Neural progenitor cell (in vitro differentiated cells): ENCODE results near the gene ATAD2B. TPM values are rescaled to one million over a fixed set of nuclear protein-coding genes. Genes with fewer than 3 reads are reported as not detected.

Experiments
- DNase-seq: peaks from one replicate; pipeline ENCODE4 v3.0.0-alpha.2; 2016; ENCODE audit warnings: low spot score
- H2AFZ ChIP-seq: fragments of 200-600 bp; sonication (generic); replicated peaks from 2 replicates; pipeline ENCODE4 v1.6.1; 2016; ENCODE audit warnings: antibody characterized with exemption
- H3F3A ChIP-seq: fragments of 200-600 bp; sonication (generic); 2 replicates; pipeline ENCODE4 v1.6.1; 2016; ENCODE audit warnings: antibody characterized with exemption, low read depth
- H3K27ac ChIP-seq: fragments of 200-600 bp; sonication (generic); 2 replicates; pipeline ENCODE4 v1.5.1; 2016; ENCODE audit warnings: mild to moderate bottlenecking
- H3K27me3 ChIP-seq: fragments of 200-600 bp; sonication (generic); 2 replicates; pipeline ENCODE4 v1.6.1; 2016; ENCODE audit warnings: mild to moderate bottlenecking, moderate library complexity
- H3K36me3 ChIP-seq: fragments of 200-600 bp; sonication (generic); 2 replicates; pipeline ENCODE4 v1.5.1; 2016
- H3K4me1 ChIP-seq: fragments of 200-600 bp; sonication (generic); 2 replicates; pipeline ENCODE4 v1.6.1; 2016; ENCODE audit warnings: mixed run types
- H3K4me2 ChIP-seq: fragments of 200-600 bp; sonication (generic); 2 replicates; pipeline ENCODE4 v1.6.1; 2016
- H3K4me3 ChIP-seq: fragments of 200-600 bp; sonication (generic); 2 replicates; pipeline ENCODE4 v1.5.1; 2016
- H3K79me2 ChIP-seq: fragments of 200-600 bp; sonication (generic); 2 replicates; pipeline ENCODE4 v1.6.1; 2016; ENCODE audit warnings: low read depth
- H3K9ac ChIP-seq: fragments of 200-600 bp; sonication (generic); 2 replicates; pipeline ENCODE4 v1.6.1; 2016
- H3K9me3 ChIP-seq: fragments of 200-600 bp; sonication (generic); 2 replicates; pipeline ENCODE4 v1.5.1; 2016; ENCODE audit warnings: low read depth
- H4K20me1 ChIP-seq: fragments of 200-600 bp; sonication (generic); 2 replicates; pipeline ENCODE4 v1.6.1; 2016; ENCODE audit warnings: low read depth
- H3K27ac Mint-ChIP-seq: 3 replicates; pipeline ENCODE4 v1.8.0; 2021; ENCODE audit warnings: mixed read lengths
- H3K27me3 Mint-ChIP-seq: 2 replicates; pipeline ENCODE4 v1.8.0; 2022; ENCODE audit warnings: low read depth, mild to moderate bottlenecking, inconsistent platforms, moderate library complexity, mixed read lengths; ENCODE audit not compliant: insufficient read depth
- H3K36me3 Mint-ChIP-seq: 3 replicates; pipeline ENCODE4 v1.8.0; 2021; ENCODE audit warnings: mixed read lengths
- H3K4me1 Mint-ChIP-seq: 3 replicates; pipeline ENCODE4 v1.8.0; 2021; ENCODE audit warnings: mixed read lengths
- H3K4me3 Mint-ChIP-seq: 3 replicates; pipeline ENCODE4 v1.8.0; 2021; ENCODE audit warnings: mild to moderate bottlenecking, moderate library complexity, mixed read lengths
- H3K9me3 Mint-ChIP-seq: 3 replicates; pipeline ENCODE4 v1.8.0; 2020; ENCODE audit warnings: mixed read lengths
- EZH2 ChIP-seq: fragments of 200-600 bp; sonication (generic); IDR thresholded peaks from 2 replicates; pipeline ENCODE4 v1.6.1; 2017; ENCODE audit warnings: antibody characterized with exemption, mild to moderate bottlenecking, moderate library complexity
- EZH2phosphoT487 ChIP-seq: fragments of 200-600 bp; sonication (generic); IDR thresholded peaks from 2 replicates; pipeline ENCODE4 v1.6.1; 2017; ENCODE audit warnings: antibody characterized with exemption
- total RNA-seq: library from RNA; depleted of rRNA; stranded (reverse); fragments of >200 nt; gene quantifications from 2 replicates; pipeline ENCODE4 v1.2.3, GENCODE V29; 2015; ENCODE audit warnings: low replicate concordance
- TF ChIP-seq, protein P1 (sequence below): fragments of 200-600 bp; sonication (generic); IDR thresholded peaks from 2 replicates; pipeline ENCODE4 v1.5.1; 2017; ENCODE audit warnings: antibody characterized with exemption, mild to moderate bottlenecking

Gene ATAD2B
- total RNA-seq, 1 donor from 2014 or later: 38.7 TPM

DNA sequence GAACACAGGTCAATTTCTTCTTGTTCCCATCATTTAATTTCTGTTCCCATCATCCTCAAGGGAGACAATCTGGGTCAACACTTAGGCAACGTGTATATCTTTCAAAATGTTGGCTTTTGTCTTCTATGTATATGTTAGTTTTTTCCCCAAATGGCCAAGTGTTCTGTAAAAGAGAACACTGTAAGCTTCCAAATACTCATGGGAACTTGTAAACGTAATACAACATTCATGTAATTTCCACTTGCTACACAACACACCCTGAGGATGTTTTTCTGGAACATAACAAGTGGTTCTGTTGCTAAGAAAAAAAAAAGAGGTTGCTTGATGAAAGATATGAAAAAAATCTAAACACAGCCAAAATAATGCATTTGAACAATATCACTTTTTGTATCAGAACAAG, 149.1 kb downstream of the ATAD2B start:
- H3K9me3 Mint-ChIP-seq: no peaks in the 10 kb centered on the region
- no peak overlapping the region for H3K27ac Mint-ChIP-seq
- H3F3A ChIP-seq: no peaks in the 10 kb centered on the region
- no peak overlapping the region for H3K27ac ChIP-seq
- H3K4me3 ChIP-seq: no peak overlapping the region
- H3K4me3 Mint-ChIP-seq: no peak overlapping the region
- H3K9ac ChIP-seq: no peak overlapping the region
- no peaks in the 10 kb centered on the region for H3K27me3 Mint-ChIP-seq
- H3K79me2 ChIP-seq: no peaks in the 10 kb centered on the region
- TF ChIP-seq, protein P1, sequence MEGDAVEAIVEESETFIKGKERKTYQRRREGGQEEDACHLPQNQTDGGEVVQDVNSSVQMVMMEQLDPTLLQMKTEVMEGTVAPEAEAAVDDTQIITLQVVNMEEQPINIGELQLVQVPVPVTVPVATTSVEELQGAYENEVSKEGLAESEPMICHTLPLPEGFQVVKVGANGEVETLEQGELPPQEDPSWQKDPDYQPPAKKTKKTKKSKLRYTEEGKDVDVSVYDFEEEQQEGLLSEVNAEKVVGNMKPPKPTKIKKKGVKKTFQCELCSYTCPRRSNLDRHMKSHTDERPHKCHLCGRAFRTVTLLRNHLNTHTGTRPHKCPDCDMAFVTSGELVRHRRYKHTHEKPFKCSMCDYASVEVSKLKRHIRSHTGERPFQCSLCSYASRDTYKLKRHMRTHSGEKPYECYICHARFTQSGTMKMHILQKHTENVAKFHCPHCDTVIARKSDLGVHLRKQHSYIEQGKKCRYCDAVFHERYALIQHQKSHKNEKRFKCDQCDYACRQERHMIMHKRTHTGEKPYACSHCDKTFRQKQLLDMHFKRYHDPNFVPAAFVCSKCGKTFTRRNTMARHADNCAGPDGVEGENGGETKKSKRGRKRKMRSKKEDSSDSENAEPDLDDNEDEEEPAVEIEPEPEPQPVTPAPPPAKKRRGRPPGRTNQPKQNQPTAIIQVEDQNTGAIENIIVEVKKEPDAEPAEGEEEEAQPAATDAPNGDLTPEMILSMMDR: no peak
- no peak for TF ChIP-seq EZH2phosphoT487
- no peak for TF ChIP-seq EZH2
- H3K27me3 ChIP-seq: no peaks in the 10 kb centered on the region
- no peak overlapping the region for H2AFZ ChIP-seq
- no peaks in the 10 kb centered on the region for H3K9me3 ChIP-seq
- no peak for DNase-seq
- H3K4me2 ChIP-seq: no peak overlapping the region
- H3K4me1 ChIP-seq: no peaks in the 10 kb centered on the region
- no peaks in the 10 kb centered on the region for H3K4me1 Mint-ChIP-seq
- no peaks in the 10 kb centered on the region for H4K20me1 ChIP-seq
- peaks cover 11% of the 10 kb centered on the region for H3K36me3 ChIP-seq
- peaks cover 22% of the 10 kb centered on the region for H3K36me3 Mint-ChIP-seq

DNA sequence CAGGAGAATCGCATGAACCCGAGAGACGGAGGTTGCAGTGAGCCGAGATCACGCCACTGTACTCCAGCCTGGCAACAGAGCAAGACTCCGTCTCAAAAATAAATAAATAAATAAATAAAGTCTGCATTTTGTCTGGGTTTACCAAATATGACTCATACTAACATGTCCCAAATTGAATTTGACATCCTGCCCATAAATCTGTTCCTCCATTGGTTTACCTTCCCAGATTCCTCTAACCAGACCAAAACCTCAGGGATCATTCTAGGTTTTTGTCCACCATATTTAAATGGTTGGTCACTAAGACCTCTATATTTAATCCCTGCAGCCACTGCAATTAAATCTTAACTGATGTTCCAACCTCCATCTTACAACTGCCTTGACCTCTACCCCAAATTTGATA, 150.9 kb downstream of the ATAD2B start:
- Histone ChIP-seq H2AFZ (no peak overlapping the region), H3K36me3 (peaks cover 11% of the 10 kb centered on the region), H3K4me3 (no peak overlapping the region), H3K4me2 (no peak overlapping the region), H4K20me1 (no peaks in the 10 kb centered on the region), H3K79me2 (no peaks in the 10 kb centered on the region), H3K9me3 (no peaks in the 10 kb centered on the region), H3K4me1 (no peaks in the 10 kb centered on the region), H3F3A (no peaks in the 10 kb centered on the region), H3K27ac (no peak overlapping the region), H3K27me3 (no peaks in the 10 kb centered on the region), H3K9ac (no peak overlapping the region)
- Mint-ChIP-seq H3K36me3 (peaks cover 32% of the 10 kb centered on the region), H3K27me3 (no peaks in the 10 kb centered on the region), H3K4me1 (no peaks in the 10 kb centered on the region), H3K27ac (no peak overlapping the region), H3K9me3 (no peaks in the 10 kb centered on the region), H3K4me3 (no peak overlapping the region)
- no peak for DNase-seq
- TF ChIP-seq, protein P1: no peak
- TF ChIP-seq EZH2phosphoT487 (no peak), EZH2 (no peak)

DNA sequence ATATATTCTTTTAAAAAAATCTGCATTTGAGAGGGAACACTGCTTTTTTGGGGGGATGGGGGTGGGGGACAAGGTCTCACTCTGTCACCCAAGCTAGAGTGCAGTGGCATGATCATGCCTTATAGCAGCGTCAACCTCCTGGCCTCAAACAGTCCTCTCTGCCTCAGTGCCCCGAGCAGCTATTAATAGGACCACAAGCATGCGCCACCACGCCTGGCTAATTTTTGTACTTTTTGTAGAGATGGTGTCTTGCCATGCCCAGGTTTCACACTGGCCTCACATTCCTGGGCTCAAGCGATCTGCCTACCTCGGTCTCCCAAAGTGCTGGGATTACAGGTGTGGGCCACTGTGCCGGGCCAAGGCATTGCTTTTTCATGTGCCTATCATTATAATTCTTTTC, 154.2 kb downstream of the ATAD2B start:
- no peak overlapping the region for H3K9ac ChIP-seq
- no peak overlapping the region for H2AFZ ChIP-seq
- no peaks in the 10 kb centered on the region for H3K4me1 ChIP-seq
- H3K27ac Mint-ChIP-seq: no peak overlapping the region
- no peak overlapping the region for H3K4me2 ChIP-seq
- peaks cover 41% of the 10 kb centered on the region for H3K36me3 Mint-ChIP-seq
- TF ChIP-seq EZH2 (no peak), EZH2phosphoT487 (no peak)
- TF ChIP-seq, protein P1: no peak
- H3K4me3 Mint-ChIP-seq: no peak overlapping the region
- peaks cover 18% of the 10 kb centered on the region for H3K36me3 ChIP-seq
- no peaks in the 10 kb centered on the region for H3K4me1 Mint-ChIP-seq
- DNase-seq: no peak
- no peaks in the 10 kb centered on the region for H3F3A ChIP-seq
- H3K9me3 ChIP-seq: no peaks in the 10 kb centered on the region
- H3K9me3 Mint-ChIP-seq: no peaks in the 10 kb centered on the region
- H3K27me3 Mint-ChIP-seq: no peaks in the 10 kb centered on the region
- no peak overlapping the region for H3K27ac ChIP-seq
- no peaks in the 10 kb centered on the region for H3K27me3 ChIP-seq
- no peak overlapping the region for H3K4me3 ChIP-seq
- no peaks in the 10 kb centered on the region for H4K20me1 ChIP-seq
- no peaks in the 10 kb centered on the region for H3K79me2 ChIP-seq
